ENCODE data around the gene B3GLCT.
A peak's percentile ranks its signal among the peaks of the same experiment; 100 is the strongest.

B3GLCT gene

GRCh38 chr13:31227063-31227462 lies 27.3 kb downstream of the B3GLCT start:
- no peak for DNase-seq (ENCODE audit: low read depth)
- H3K4me3 ChIP-seq (ENCODE audit: low read length) = no peak overlapping the region
- no peak for TF ChIP-seq CTCF (IDR thresholded peaks at IDR 0.05; ENCODE audit: insufficient read depth, low read depth, low read length, missing control alignments)

GRCh38 chr13:31227870-31228269 lies 28.1 kb downstream of the B3GLCT start:
- no peak for DNase-seq (ENCODE audit: low read depth)
- no peak for TF ChIP-seq CTCF (IDR thresholded peaks at IDR 0.05; ENCODE audit: insufficient read depth, low read depth, low read length, missing control alignments)
- no peak overlapping the region for H3K4me3 ChIP-seq (ENCODE audit: low read length)

GRCh38 chr13:31234729-31235128 lies 35.0 kb downstream of the B3GLCT start:
- peak; percentile 23 for TF ChIP-seq CTCF (IDR thresholded peaks at IDR 0.05; ENCODE audit: insufficient read depth, low read depth, low read length, missing control alignments)
- peak; percentile 6 for DNase-seq (ENCODE audit: low read depth)
- H3K4me3 ChIP-seq (ENCODE audit: low read length) = no peak overlapping the region

DNA sequence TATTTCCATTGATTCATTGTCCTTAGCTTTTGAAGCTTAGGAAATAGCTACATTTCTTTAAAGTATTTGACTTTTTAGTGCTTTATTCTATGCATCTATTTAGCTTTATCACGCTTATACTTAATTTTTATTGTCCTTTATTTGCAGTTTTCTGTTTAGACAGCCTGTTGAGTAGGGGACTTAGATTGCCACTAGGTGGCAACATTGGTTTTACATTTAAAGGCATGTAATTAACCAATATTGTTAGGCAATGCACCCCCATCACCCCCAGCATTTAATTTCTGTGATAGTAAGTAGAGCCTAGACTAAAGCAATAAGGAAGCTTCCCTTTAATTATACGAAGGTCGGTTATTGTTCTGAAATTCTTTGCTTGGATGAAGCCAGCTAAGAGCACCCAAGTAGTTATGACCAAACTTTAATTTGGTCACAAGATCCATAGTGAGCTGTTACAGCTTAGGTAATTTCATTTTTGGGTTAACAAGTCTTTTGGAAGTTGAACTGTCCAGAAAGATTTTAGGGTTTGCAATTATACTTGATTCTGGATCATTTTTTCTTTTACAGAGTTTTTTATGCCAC lies 36.5 kb downstream of the B3GLCT start:
- DNase-seq (ENCODE audit: low read depth) = peak; percentile 58
- no peak overlapping the region for H3K4me3 ChIP-seq (ENCODE audit: low read length)
- peak; percentile 71 for TF ChIP-seq CTCF (IDR thresholded peaks at IDR 0.05; ENCODE audit: insufficient read depth, low read depth, low read length, missing control alignments)

GRCh38 chr13:31240921-31241320 lies 41.1 kb downstream of the B3GLCT start:
- no peak for DNase-seq (ENCODE audit: low read depth)
- TF ChIP-seq CTCF (IDR thresholded peaks at IDR 0.05; ENCODE audit: insufficient read depth, low read depth, low read length, missing control alignments) = no peak
- no peak overlapping the region for H3K4me3 ChIP-seq (ENCODE audit: low read length)

DNA sequence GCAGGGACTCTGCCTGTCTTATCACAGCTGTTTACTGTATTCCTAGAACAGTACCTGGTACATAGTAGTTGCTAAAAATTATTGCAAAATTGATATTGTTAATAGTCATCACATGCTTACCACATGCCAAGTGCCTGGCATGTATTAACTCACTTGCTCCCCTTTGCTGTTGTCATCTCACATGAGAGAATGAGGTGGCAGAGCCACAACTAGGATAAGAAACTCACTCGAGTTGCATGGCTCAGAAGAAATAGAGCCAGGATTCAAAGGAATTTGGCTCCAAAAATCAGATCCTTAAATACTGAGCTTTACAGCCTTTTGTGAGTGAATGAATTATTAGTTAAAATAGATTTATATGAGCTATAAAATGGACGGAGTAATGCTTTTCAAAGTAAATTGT lies 42.6 kb downstream of the B3GLCT start:
- H3K4me3 ChIP-seq (ENCODE audit: low read length) = no peak overlapping the region
- no peak for TF ChIP-seq CTCF (IDR thresholded peaks at IDR 0.05; ENCODE audit: insufficient read depth, low read depth, low read length, missing control alignments)
- DNase-seq (ENCODE audit: low read depth) = no peak

GRCh38 chr13:31242916-31243315 lies 43.1 kb downstream of the B3GLCT start:
- DNase-seq (ENCODE audit: low read depth) = no peak
- H3K4me3 ChIP-seq (ENCODE audit: low read length) = no peak overlapping the region
- TF ChIP-seq CTCF (IDR thresholded peaks at IDR 0.05; ENCODE audit: insufficient read depth, low read depth, low read length, missing control alignments) = no peak

Measured in epithelial cell of esophagus (primary cell).